HL-60 (cell line): Measurements from ENCODE around the gene POU2AF1.

Experiments used
- DNase-seq, 2 experiments: peaks; one replicate each; pipeline ENCODE4 v3.0.0-alpha.2; 2010 to 2020; ENCODE audit warnings: low read depth in 1 of 2, low spot score in 1 of 2
- H3K27ac ChIP-seq: fragments of 250-450 bp; sonication (Bioruptor Pico); replicated peaks from 2 replicates; pipeline ENCODE4 v1.5.1; 2020; ENCODE audit warnings: mild to moderate bottlenecking, moderate library complexity
- H3K27me3 ChIP-seq: fragments of 250-450 bp; sonication (Bioruptor Pico); 2 replicates; pipeline ENCODE4 v1.5.1; 2021; ENCODE audit warnings: mild to moderate bottlenecking, moderate library complexity; ENCODE audit not compliant: insufficient read depth, poor library complexity, severe bottlenecking
- H3K4me3 ChIP-seq: replicated peaks from 2 replicates; pipeline ENCODE4 v1.5.1; 2011; ENCODE audit warnings: mild to moderate bottlenecking, control low read depth, low read length; ENCODE audit not compliant: insufficient read depth
- GABPA ChIP-seq: IDR thresholded peaks from 2 replicates; pipeline ENCODE4 v1.6.1; 2012; ENCODE audit warnings: low read depth
- POLR2AphosphoS5 ChIP-seq: IDR thresholded peaks from 2 replicates; pipeline ENCODE4 v1.6.1; 2012; ENCODE audit warnings: low read depth
- SPI1 ChIP-seq: IDR thresholded peaks from 2 replicates; pipeline ENCODE4 v1.6.1; 2012; ENCODE audit warnings: low read depth, mild to moderate bottlenecking, borderline replicate concordance
- TF ChIP-seq, protein P1 (sequence below): IDR thresholded peaks from 2 replicates; pipeline ENCODE4 v1.6.1; 2012; ENCODE audit warnings: low read depth; ENCODE audit not compliant: insufficient replicate concordance
- TF ChIP-seq, protein P2 (sequence below): IDR thresholded peaks from one replicate; pipeline ENCODE4 v1.5.1; 2011; ENCODE audit warnings: low read length, control low read depth, inconsistent platforms; ENCODE audit not compliant: insufficient read depth

The POU2AF1 gene

DNA sequence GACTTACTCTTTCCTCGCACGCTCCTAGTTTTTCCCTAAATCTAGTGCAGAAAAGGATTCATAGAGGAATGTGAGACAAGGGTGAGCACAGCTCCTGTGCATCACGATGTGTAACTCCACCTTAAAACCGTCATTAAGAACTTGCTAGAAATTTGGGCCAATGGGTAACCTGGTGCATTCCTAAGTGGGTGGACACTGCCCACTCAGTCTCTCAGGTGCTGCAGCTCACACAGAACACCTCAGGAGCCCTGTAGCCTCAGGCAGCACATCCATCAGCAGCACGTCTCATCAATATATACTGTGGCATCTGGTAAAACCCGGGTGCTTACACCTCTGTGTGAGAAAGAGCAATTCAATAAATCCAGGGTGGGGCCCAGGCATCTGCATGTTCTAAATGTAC is 68.4 kb downstream of the POU2AF1 start:
- no peak for TF ChIP-seq GABPA
- TF ChIP-seq SPI1: no peak
- TF ChIP-seq, protein P1, sequence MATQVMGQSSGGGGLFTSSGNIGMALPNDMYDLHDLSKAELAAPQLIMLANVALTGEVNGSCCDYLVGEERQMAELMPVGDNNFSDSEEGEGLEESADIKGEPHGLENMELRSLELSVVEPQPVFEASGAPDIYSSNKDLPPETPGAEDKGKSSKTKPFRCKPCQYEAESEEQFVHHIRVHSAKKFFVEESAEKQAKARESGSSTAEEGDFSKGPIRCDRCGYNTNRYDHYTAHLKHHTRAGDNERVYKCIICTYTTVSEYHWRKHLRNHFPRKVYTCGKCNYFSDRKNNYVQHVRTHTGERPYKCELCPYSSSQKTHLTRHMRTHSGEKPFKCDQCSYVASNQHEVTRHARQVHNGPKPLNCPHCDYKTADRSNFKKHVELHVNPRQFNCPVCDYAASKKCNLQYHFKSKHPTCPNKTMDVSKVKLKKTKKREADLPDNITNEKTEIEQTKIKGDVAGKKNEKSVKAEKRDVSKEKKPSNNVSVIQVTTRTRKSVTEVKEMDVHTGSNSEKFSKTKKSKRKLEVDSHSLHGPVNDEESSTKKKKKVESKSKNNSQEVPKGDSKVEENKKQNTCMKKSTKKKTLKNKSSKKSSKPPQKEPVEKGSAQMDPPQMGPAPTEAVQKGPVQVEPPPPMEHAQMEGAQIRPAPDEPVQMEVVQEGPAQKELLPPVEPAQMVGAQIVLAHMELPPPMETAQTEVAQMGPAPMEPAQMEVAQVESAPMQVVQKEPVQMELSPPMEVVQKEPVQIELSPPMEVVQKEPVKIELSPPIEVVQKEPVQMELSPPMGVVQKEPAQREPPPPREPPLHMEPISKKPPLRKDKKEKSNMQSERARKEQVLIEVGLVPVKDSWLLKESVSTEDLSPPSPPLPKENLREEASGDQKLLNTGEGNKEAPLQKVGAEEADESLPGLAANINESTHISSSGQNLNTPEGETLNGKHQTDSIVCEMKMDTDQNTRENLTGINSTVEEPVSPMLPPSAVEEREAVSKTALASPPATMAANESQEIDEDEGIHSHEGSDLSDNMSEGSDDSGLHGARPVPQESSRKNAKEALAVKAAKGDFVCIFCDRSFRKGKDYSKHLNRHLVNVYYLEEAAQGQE: no peak
- TF ChIP-seq, protein P2, sequence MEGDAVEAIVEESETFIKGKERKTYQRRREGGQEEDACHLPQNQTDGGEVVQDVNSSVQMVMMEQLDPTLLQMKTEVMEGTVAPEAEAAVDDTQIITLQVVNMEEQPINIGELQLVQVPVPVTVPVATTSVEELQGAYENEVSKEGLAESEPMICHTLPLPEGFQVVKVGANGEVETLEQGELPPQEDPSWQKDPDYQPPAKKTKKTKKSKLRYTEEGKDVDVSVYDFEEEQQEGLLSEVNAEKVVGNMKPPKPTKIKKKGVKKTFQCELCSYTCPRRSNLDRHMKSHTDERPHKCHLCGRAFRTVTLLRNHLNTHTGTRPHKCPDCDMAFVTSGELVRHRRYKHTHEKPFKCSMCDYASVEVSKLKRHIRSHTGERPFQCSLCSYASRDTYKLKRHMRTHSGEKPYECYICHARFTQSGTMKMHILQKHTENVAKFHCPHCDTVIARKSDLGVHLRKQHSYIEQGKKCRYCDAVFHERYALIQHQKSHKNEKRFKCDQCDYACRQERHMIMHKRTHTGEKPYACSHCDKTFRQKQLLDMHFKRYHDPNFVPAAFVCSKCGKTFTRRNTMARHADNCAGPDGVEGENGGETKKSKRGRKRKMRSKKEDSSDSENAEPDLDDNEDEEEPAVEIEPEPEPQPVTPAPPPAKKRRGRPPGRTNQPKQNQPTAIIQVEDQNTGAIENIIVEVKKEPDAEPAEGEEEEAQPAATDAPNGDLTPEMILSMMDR: no peak
- Histone ChIP-seq H3K4me3 (no peak overlapping the region), H3K27ac (no peak overlapping the region), H3K27me3 (no peaks in the 10 kb centered on the region)
- DNase-seq: no peak

DNA sequence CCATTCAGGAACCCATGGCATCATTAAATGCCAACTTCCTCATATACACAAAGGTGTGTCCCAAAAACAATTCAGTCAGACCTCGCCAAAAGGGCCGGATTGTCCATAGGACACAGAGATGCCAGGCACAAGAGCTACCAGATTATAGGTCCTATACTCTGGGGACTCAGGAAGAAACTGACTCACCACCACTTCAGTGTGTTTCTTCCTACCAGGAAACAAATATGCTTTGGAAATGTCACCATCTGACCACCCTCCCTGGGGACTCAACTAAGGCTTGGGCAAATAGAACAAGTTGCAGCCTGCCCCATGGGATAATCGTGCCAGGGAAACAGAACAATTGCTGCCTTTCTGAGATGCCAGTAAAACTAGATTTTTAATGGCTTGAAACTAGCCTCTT is 69.0 kb downstream of the POU2AF1 start:
- Histone ChIP-seq H3K27me3 (no peaks in the 10 kb centered on the region), H3K27ac (no peak overlapping the region), H3K4me3 (no peak overlapping the region)
- TF ChIP-seq POLR2AphosphoS5: no peak
- no peak for TF ChIP-seq GABPA
- TF ChIP-seq SPI1: no peak
- TF ChIP-seq, protein P2: no peak
- TF ChIP-seq, protein P1: no peak
- DNase-seq: no peak

DNA sequence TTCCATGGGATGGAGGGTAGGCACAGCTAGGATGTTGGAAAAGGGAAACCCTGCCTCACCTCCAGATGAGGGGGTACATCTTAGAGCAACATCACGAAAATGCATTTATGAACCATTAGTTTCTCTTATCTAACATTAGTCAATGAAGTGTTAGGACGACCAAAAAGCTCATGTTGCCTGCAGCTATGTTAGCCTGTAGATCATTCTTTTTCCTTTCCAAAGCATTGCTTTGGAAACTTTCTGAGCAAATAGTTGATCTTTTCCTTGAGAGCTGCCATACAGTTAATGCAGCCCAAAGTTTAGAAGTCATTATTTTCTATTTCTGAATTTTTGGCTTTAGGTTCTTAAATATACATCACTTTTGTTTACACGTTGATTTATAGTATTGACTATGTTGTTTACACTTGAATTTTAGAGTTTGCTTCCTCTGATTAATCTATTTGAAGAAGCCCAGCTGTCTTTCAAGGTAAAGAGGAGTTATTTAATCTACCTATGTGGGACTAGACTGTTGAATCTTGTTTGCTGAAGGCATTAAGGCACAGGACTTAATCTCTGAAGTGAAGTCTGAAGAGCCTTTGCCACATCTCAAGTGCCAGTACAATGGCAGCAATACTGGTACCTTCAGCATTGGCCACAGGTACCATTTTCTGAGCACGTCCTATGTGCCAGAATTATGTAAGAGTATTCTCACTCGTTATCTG is 69.7 kb downstream of the POU2AF1 start:
- DNase-seq: no peak
- no peak overlapping the region for H3K27ac ChIP-seq
- TF ChIP-seq POLR2AphosphoS5 (no peak), SPI1 (no peak)
- H3K4me3 ChIP-seq: no peak overlapping the region
- H3K27me3 ChIP-seq: no peaks in the 10 kb centered on the region

DNA sequence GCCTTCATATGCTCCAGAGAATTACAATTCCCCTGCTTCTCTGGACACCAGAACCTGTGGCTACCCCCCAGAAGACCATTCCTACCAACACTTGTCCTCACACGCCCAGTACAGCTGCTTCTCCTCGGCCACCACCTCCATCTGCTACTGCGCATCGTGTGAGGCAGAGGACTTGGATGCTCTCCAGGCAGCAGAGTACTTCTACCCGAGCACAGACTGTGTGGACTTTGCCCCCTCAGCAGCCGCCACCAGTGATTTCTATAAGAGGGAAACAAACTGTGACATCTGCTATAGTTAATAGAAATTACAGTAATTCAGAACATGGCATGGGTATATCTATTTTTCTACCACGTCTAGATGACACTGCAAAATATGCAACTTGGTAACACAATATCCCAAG is 70.9 kb downstream of the POU2AF1 start:
- H3K27me3 ChIP-seq: peaks cover 9% of the 10 kb centered on the region

More for the DNA sequence above, 70.9 kb downstream of the POU2AF1 start:
- DNase-seq: no peak
- no peak overlapping the region for H3K4me3 ChIP-seq
- no peak for TF ChIP-seq GABPA
- TF ChIP-seq SPI1: no peak
- TF ChIP-seq, protein P2: no peak
- TF ChIP-seq, protein P1: no peak
- no peak for TF ChIP-seq POLR2AphosphoS5
- H3K27ac ChIP-seq: no peak overlapping the region
